HepG2 (cell line): ENCODE results near the gene ADPGK. TPM values are rescaled to one million over a fixed set of nuclear protein-coding genes. Genes with fewer than 3 reads are reported as not detected.

Source experiments
- ARID2 ChIP-seq: sonication (generic); formaldehyde crosslinking; IDR thresholded peaks from 2 replicates; pipeline ENCODE4 v1.8.1; 2022; ENCODE audit warnings: mild to moderate bottlenecking, missing genetic modification reagents, borderline replicate concordance
- CBX2 ChIP-seq, 2 experiments: fragments of 200-600 bp in 1 of 2; sonication (generic); formaldehyde crosslinking in 1 of 2; IDR thresholded peaks; 2 replicates each; pipeline versions ENCODE4 v1.7.0 to v1.8.1; 2018 to 2022; ENCODE audit warnings: low read depth in 2 of 2, low read length in 1 of 2, mild to moderate bottlenecking in 1 of 2, missing genetic modification reagents in 1 of 2
- CHCHD3 ChIP-seq: sonication (generic); formaldehyde crosslinking; IDR thresholded peaks from 2 replicates; pipeline ENCODE4 v1.8.0; 2022; ENCODE audit warnings: mild to moderate bottlenecking, missing genetic modification reagents, moderate library complexity
- CSRNP1 ChIP-seq: sonication (generic); formaldehyde crosslinking; IDR thresholded peaks from 2 replicates; pipeline ENCODE4 v1.8.1; 2023; ENCODE audit warnings: mild to moderate bottlenecking, missing genetic modification reagents
- FOXO4 ChIP-seq: sonication (generic); formaldehyde crosslinking; conservative IDR thresholded peaks from 2 replicates; pipeline ENCODE4 v1.8.1; 2023; ENCODE audit warnings: missing genetic modification reagents
- HMG20A ChIP-seq: IDR thresholded peaks from 2 replicates; pipeline ENCODE4 v1.6.1; 2016; ENCODE audit warnings: borderline replicate concordance
- IRX3 ChIP-seq: sonication (generic); formaldehyde crosslinking; IDR thresholded peaks from 2 replicates; pipeline ENCODE4 v1.8.1; 2023; ENCODE audit warnings: mild to moderate bottlenecking, low read depth, missing genetic modification reagents, borderline replicate concordance
- MBD4 ChIP-seq: IDR thresholded peaks from 2 replicates; pipeline ENCODE4 v1.6.1; 2012; ENCODE audit warnings: low read length, inconsistent platforms, borderline replicate concordance
- NRL ChIP-seq: sonication (generic); formaldehyde crosslinking; IDR thresholded peaks from 2 replicates; pipeline ENCODE4 v1.5.0; 2020; ENCODE audit warnings: missing genetic modification reagents, mild to moderate bottlenecking, moderate library complexity, borderline replicate concordance
- PAWR ChIP-seq: sonication (generic); formaldehyde crosslinking; IDR thresholded peaks from 2 replicates; pipeline ENCODE4 v1.4.0; 2020; ENCODE audit warnings: missing genetic modification reagents, mild to moderate bottlenecking, borderline replicate concordance
- SRSF9 ChIP-seq: fragments of 200-400 bp; formaldehyde crosslinking; IDR thresholded peaks from 2 replicates; pipeline ENCODE4 v1.6.1; 2018; ENCODE audit warnings: borderline replicate concordance, mild to moderate bottlenecking, low read depth, low read length; ENCODE audit not compliant: insufficient read depth, poor library complexity, severe bottlenecking
- ZKSCAN8 ChIP-seq: IDR thresholded peaks from 2 replicates; pipeline ENCODE4 v1.6.1; 2016; ENCODE audit warnings: borderline replicate concordance, missing genetic modification reagents, missing compliant biosample characterization
- ZNF513 ChIP-seq: sonication (generic); formaldehyde crosslinking; conservative IDR thresholded peaks from 2 replicates; pipeline ENCODE4 v1.5.0; 2020; ENCODE audit warnings: missing genetic modification reagents
- ZNF670 ChIP-seq: sonication (generic); formaldehyde crosslinking; IDR thresholded peaks from 2 replicates; pipeline ENCODE4 v1.8.0; 2022; ENCODE audit warnings: mild to moderate bottlenecking, missing genetic modification reagents, borderline replicate concordance
- ZNF749 ChIP-seq: sonication (generic); formaldehyde crosslinking; IDR thresholded peaks from 2 replicates; pipeline ENCODE4 v1.8.0; 2022; ENCODE audit warnings: mild to moderate bottlenecking, missing genetic modification reagents, moderate library complexity, borderline replicate concordance
- ZSCAN20 ChIP-seq: sonication (generic); formaldehyde crosslinking; IDR thresholded peaks from 2 replicates; pipeline ENCODE4 v1.4.0; 2020; ENCODE audit warnings: missing genetic modification reagents, mild to moderate bottlenecking, borderline replicate concordance
- ZSCAN29 ChIP-seq: sonication (generic); formaldehyde crosslinking; conservative IDR thresholded peaks from 2 replicates; pipeline ENCODE4 v1.4.0; 2020; ENCODE audit warnings: mild to moderate bottlenecking, missing genetic modification reagents
- ZSCAN30 ChIP-seq: sonication (generic); formaldehyde crosslinking; IDR thresholded peaks from 2 replicates; pipeline ENCODE4 v1.5.0; 2020; ENCODE audit warnings: mild to moderate bottlenecking, missing genetic modification reagents
- polyA plus RNA-seq, 8 experiments: library from polyadenylated mRNA; depleted of rRNA in 3 of 8; stranded (reverse) in 7 of 8; unstranded in 1 of 8; fragments of >200 nt; fragmentation: Illumina TruSeq in 4 of 8; extraction: Trizol in 4 of 8; gene quantifications; 2 replicates each; pipeline versions ENCODE4 v1.2.1 to v1.2.3, GENCODE V29; 2011 to 2016; ENCODE audit warnings: low read depth in 4 of 8, missing spikeins in 1 of 8, mixed read lengths in 1 of 8; ENCODE audit not compliant: insufficient read depth in 1 of 8
- total RNA-seq, 5 experiments: library from RNA; depleted of rRNA; stranded (reverse); fragments of >200 nt; fragmentation: Illumina TruSeq; extraction: Trizol; gene quantifications; 2 replicates each; pipeline ENCODE4 v1.2.3, GENCODE V29; 2016; ENCODE audit warnings: low read depth in 1 of 5
- TF ChIP-seq, protein P1 (sequence below): sonication (generic); formaldehyde crosslinking; IDR thresholded peaks from 2 replicates; pipeline ENCODE4 v1.9.0; 2021; ENCODE audit warnings: missing genetic modification reagents, mild to moderate bottlenecking, borderline replicate concordance
- TF ChIP-seq, protein P2 (sequence below): sonication (generic); formaldehyde crosslinking; IDR thresholded peaks from 2 replicates; pipeline ENCODE4 v1.4.0; 2020; ENCODE audit warnings: missing genetic modification reagents, mild to moderate bottlenecking, borderline replicate concordance

ADPGK gene
- total and polyA plus RNA-seq, 2 of the 13 experiments (the other 11 are each of a cell fraction or from before 2014, with no cell fraction given): 61.6 to 67.5 TPM

DNA sequence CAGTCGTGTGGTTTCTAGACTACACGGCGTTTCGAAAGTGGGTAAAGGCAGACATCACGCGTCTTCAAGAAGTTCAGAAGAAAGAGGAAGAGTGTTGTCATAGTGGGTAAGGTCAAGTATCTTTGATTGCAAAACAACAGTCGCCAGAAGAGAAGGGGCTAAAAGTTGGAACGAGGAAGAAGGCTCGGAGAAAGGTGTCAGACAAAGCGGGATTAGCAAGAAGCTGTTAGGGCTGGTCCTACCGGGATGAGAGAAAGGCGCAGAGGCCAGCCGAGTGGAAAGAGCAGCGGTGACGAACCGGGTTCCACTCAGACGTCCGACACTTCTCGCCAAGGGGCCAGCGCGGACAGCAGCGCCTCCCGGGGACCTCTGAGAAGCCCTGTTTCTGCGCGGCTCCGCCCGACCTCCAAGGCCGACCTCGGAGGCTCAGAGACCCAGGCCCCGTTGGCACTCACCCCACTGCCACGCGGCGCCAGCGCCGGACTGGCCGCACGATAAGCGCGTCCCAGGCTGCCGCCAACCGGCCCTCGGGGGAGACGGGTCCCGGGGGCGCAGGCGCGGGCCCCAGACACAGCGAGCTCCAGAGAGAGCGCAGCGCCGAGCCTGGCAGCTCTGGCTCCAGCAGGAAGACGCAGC lies 436 bp downstream of the ADPGK start (continued):
- TF ChIP-seq, protein P1, sequence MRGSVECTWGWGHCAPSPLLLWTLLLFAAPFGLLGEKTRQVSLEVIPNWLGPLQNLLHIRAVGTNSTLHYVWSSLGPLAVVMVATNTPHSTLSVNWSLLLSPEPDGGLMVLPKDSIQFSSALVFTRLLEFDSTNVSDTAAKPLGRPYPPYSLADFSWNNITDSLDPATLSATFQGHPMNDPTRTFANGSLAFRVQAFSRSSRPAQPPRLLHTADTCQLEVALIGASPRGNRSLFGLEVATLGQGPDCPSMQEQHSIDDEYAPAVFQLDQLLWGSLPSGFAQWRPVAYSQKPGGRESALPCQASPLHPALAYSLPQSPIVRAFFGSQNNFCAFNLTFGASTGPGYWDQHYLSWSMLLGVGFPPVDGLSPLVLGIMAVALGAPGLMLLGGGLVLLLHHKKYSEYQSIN (CRISPR knock-in tag): no peak
- 0 out of 2 replicates have a peak, but pooled peaks have one; percentile 1 for TF ChIP-seq ZNF513 (CRISPR knock-in tag)
- TF ChIP-seq, protein P2, sequence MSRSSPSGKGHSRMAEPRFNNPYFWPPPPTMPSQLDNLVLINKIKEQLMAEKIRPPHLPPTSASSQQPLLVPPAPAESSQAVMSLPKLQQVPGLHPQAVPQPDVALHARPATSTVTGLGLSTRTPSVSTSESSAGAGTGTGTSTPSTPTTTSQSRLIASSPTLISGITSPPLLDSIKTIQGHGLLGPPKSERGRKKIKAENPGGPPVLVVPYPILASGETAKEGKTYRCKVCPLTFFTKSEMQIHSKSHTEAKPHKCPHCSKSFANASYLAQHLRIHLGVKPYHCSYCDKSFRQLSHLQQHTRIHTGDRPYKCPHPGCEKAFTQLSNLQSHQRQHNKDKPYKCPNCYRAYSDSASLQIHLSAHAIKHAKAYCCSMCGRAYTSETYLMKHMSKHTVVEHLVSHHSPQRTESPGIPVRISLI (CRISPR knock-in tag): 0 out of 2 replicates have a peak, but pooled peaks have one; percentile 32
- 0 out of 2 replicates have a peak, but pooled peaks have one; percentile 78 for TF ChIP-seq ZSCAN30
- no peak for TF ChIP-seq CBX2 (IDR thresholded peaks at IDR 0.05; ENCODE audit: low read depth, low read length)
- peak; percentile 31; the same call in 1 of the 2 replicates for TF ChIP-seq CBX2 (CRISPR knock-in tag; IDR thresholded peaks at IDR 0.05; ENCODE audit: low read depth)
- 0 out of 2 replicates have a peak, but pooled peaks have one; percentile 29 for TF ChIP-seq ZNF749
- TF ChIP-seq PAWR (CRISPR knock-in tag): 0 out of 2 replicates have a peak, but pooled peaks have one; percentile 7
- TF ChIP-seq NRL (CRISPR knock-in tag): no peak
- 0 out of 2 replicates have a peak, but pooled peaks have one; percentile 5 for TF ChIP-seq ARID2 (CRISPR knock-in tag)
- TF ChIP-seq ZNF670 (CRISPR knock-in tag): no peak
- peak; percentile 67; the same call in 1 of the 2 replicates for TF ChIP-seq CHCHD3
- TF ChIP-seq ZSCAN20: 0 out of 2 replicates have a peak, but pooled peaks have one; percentile 64
- TF ChIP-seq ZSCAN29 (CRISPR knock-in tag): 0 out of 2 replicates have a peak, but pooled peaks have one; percentile 34
- no peak; the same call in 1 of the 2 replicates for TF ChIP-seq IRX3 (CRISPR knock-in tag)
- no peak for TF ChIP-seq MBD4
- TF ChIP-seq FOXO4 (CRISPR knock-in tag): no peak
- TF ChIP-seq CSRNP1 (CRISPR knock-in tag): peak; percentile 88; the same call in 1 of the 2 replicates
- TF ChIP-seq ZKSCAN8: no peak
- no peak for TF ChIP-seq SRSF9
- TF ChIP-seq HMG20A (CRISPR knock-in tag): no peak
